GM21619 (cell line): Measurements from ENCODE around the gene MAD1L1.
"Not testable (repeated sequence)": the region's sequence is repeated elsewhere in the genome, so short reads cannot be mapped to it uniquely, and the experiment has no call there.

Source experiments
- ATAC-seq: cut with Tn5 transposase; IDR thresholded peaks from one replicate; pipeline ENCODE4 v1.9.1; 2021; ENCODE audit not compliant: unreplicated experiment

The MAD1L1 gene

DNA sequence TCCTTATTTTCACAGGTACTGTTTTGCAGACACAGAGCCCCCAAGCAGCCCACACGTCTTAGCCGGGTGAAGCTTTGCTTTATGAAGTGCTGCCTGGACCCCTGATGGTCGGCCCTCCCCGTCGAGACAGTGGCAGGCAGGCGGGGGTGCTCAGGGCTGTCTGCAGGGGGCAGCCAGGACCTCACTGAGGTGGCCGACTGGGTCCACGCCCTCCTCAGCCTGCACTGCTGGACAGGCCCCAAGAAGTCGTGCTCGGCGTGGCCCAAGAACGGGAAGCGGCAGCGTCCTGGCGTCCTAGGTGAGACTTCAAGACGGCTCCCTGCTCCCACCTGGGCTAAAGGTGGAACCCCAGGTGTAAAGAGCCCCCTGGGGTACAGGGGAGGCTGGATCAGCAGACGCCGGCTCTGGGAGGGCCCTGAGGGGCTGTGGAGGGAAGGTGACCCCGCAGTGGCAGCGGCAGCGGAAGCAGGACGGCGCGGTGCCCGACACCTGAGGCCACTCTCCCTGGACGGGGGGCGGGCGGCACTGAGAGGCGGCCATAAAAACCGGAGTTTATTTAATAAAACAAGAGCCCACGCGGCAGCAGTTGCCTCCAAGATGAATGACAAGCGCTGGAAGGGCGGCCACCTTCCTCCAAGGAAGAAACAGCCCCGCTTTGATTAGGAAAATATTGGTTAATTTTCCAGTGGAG is 383.2 kb downstream of the MAD1L1 start:
- no peak for ATAC-seq

DNA sequence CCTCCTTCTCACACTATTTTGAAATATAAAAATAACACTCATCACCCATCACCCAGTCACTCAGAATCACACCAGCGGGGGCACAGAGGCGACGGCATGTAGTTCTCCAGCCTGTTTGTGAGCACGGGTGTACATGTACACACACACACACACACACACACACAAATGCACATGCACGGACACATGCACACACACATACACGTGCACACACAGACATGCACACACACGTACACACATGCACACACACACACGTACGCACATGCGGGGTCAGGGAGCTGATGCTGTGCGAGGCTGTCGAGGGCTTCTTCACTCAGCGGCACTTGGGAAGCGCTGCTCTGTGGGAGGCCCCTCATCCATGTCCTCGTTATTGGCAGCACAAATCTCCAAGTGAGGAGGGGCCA is 383.8 kb downstream of the MAD1L1 start:
- ATAC-seq = no peak

DNA sequence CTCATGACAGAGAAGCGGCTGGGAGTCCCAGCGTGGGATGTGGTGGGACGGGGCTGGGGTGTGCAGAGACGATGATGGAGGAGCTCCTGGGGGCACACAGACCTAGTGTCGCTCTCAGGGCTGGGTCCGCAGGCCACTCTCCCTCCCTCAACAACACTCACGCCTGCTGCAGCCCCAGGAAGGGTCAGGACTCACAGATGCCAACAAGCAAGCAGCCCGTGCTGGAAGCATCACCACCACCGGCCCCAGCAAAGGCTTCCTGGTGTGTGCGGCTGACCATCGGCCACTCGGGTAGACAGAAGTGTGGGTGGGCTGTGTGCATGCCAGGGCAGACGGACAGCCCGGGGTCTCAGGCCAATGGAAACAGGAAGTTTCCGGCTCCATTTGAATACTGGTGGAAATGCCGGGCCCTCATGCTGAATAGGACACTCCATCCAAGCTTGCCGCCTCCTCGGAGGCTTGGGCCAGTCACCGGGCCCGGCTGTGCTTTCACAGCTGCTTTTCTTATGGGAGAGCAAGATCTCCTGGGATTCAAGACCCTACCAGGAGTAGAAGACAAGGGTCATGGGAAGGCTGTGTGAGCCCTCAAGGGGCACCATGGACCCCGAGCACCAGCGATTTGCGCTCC is 384.6 kb downstream of the MAD1L1 start:
- no peak for ATAC-seq

DNA sequence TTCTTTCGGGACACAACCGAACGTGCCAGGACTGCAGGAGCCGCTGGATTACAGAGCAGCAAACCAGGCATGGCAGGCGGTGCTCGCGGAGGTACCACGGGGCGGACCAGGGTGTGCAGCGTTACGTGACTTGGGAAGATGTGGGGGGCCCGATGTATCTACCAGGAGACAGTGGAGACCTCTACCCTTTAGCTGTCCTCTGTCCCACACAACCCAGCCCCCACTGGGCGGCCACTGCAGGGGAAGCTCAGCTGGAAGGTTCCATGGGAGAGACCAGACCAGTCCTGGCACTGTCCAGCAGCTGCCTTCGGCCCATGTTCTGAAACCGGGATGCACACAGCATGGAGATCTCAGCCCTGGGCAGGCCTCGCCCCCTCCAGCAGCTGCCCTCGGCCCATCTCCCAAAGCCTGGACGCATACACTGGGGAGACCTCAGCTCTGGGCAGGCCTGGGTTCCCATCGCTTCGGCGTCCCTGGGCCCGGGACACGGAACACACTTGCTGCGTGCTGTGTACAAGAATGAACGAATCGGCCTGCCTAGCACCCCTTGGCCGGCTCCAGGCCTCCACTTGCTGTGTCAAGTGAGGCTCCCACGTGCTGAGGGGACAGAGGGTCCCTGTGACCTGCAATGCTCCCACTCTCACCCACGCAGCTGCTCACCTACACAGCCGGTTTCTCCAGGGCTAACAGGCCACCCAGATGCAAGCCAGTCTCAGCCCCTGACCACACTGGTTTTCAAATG is 385.3 kb downstream of the MAD1L1 start:
- no peak for ATAC-seq

DNA sequence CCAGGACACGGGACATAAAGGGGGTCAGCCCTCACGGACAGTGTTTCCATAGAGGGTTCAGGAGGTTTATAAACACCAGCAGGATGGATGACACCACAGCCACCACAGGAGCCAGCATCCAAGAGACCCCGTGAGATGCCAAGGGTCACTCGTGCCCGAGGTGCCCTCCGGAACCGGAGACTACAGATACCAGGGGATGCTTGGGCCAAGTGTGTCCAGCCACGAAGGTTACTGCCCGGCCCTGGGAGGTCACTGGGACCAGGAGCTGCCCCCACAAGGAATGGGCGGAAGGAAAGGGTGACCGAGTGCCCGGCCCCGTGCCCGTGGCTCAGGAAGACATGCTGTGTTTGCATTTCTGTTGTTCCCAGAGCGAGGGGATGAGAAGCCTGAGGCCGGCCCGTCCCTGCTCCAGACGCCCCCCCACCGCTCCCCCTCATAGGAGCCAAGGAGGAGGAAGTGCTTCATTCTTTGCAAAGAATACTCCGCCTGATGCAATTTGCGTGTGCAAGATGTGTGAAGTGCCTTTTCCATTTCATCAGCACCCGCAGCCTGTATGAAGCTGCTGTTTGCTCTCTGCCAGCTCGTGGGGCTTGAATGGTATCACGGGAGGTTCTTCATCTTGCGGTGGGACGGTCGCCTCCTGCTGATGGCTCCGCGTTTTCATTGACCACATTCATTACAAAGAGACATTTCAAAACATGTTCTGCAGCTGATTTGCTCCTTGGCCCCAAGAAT is 386.2 kb downstream of the MAD1L1 start:
- no peak for ATAC-seq

DNA sequence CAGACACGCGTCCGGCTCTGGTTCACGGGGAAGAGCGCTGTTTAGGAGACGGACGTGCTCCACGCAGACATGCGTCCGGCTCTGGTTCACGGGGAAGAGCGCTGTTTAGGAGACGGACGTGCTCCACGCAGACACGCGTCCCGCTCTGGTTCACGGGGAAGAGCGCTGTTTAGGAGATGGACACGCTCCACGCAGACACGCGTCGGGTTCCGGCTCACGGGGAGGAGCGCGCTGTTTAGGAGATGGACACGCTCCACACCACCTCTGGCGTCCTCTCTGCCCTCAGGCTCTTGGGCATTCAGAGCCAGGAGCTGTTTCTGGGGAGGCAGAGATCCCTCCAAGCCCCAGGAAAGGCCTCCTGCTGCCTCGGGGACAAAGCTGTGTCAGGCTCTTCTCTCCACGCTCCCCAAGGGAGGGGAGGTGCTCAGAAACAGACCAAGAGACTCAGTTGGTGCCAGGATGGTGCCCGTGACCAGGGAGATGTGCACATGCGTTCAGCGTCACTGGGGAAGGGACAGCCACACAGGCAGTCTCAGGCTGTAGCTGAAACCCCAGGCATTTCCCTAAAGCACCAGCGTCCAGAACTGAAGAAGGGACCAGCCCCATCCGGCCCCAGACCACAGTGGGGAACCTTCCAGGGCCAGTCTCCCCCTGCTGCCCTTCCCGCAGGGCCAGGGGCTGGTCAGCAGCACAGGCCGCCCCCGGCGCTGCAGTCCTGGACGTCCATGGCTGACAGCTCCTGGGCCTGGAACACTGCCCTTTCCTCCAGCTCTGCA is 387.0 kb downstream of the MAD1L1 start:
- no peak for ATAC-seq

DNA sequence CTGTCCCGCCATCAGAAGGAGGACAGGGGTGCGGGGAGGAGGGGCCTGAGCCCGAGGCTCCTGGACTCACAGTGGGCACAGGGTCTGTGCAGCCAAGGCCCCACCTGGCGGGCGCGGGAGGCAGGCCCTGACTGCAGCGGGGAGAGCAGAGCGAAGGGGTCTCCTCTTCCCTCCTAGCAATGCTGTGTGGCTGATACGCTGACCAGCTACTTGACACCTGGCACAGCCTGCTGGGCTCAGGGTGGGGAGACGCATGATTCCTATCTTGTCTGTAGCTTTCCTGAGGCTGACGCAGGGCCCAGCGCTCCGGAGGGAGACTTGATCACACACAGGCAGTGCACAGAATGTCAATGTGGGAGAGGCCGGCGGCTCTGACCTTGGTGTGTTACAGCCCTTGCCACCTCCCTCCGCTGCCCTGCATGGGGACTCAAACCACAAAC is 387.8 kb downstream of the MAD1L1 start:
- no peak for ATAC-seq

DNA sequence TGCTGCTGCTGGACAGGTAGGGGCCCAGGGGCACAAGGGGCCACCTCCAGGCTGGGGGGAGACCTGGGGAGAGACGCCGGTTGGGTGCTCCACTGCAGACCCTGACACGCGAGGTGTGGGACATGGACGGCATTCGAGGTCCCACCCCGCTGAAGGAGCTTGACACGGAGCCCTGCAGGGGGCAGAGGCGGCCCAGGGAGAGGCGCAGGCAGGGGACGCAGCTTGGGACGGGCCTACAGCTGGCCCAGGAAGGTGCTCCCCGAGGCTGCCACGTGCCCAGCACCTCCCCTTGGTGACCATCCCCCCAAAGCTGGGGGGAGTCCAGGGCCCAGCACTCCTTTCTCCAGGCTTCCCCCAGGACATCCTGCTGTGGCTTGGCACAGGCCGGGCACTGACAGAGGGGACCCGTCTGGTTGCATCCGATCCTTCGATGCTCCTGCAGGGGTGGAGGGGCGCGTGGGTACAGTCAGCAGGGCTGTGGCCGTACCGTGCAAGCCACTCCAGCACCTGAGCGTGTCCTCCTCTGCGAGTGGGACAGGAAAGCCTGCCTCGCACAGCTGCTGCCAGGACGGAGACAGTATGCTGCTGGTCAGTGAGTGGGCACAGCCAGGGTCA is 388.3 kb downstream of the MAD1L1 start:
- ATAC-seq = no peak

DNA sequence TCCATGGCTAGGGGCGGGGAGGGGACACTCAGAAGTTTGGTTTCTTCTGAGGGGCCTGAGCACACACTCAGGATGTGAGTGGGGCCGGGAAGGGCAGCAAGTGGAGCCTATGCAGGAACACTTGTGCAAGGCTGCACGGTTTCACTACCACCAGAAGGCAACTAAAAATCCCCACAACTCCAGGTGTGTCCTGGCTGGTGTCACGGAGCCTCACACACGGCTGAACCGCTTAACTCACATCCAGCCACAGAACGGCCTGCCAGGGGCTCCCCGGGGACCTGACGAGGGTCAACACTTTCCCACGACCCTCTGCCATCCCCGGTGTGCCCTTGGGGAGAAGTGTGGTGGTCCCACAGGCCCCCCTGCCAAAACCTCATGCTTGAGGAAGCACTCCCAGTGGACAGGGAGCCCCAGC is 388.8 kb downstream of the MAD1L1 start:
- ATAC-seq = no peak

DNA sequence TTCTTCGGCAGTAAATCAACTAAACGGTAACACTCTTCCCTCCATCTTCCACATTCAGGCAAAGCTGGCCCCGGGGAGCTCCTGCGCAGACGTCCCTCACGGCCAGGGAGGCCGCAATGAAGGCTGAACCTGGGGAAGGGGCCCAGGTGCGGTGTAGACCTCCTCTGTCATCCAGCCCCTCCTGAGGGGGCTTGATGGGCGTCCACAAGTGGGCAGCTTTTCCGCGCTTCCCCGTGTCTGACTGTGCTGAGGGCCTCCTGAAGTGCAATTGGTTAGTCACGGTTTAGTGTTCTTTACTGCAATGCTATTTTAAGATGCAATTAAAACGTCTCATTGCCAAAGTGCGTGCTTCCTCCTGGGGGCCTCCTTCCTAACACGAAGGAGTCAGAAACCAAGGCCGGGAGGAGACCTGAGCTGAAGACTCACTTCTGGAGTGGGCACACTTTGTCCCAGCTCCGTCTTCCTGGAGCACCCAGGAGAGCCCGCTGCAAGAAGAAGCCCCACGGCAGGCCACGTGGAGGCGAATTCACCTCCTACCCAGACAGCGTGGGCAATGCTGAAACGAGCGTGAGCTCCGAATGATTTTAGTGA is 389.4 kb downstream of the MAD1L1 start:
- ATAC-seq = no peak

DNA sequence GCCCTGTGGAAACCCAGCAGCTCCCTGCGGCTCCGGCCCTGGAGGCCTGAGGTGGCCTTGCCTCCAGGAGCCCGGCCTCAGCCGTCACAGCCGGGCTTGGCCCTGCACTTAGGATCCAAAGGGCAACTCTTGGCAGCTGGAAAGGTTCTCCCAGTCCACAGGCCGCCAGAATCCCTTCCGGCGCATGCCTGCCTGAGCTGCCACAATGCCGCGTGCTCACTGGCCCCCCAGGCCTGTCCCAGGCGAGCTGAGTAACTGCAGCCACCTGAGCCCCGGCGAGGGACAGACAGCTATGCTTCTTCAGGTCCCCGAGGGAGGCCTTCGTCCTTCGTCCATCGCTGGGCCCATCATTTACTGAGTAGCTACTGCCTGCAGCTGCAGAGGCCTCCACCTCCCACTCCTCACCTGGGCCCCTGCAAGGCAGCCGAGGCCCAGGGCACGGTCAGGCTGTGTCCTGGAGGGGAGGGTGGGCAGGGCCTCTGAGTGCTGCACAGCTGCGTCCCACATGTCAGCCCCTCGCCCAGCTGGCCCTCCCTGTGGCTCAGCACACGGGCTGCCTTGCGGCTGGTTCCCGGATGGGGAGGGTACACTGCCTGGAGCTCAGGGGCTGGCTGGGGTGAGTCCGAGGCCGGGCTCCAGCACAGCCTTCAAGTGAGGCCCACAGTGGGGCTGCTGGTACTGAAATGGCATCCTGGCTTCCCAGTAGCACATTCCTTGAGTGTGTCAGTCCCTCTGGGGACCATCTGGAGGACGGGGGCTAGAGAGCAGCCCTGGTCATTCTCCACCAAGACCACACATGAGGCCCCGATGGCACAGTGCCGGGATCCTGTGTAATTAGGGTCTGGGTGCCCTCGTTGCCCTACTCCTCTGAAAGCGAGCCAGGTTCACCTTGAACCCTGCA is 390.2 kb downstream of the MAD1L1 start:
- no peak for ATAC-seq

DNA sequence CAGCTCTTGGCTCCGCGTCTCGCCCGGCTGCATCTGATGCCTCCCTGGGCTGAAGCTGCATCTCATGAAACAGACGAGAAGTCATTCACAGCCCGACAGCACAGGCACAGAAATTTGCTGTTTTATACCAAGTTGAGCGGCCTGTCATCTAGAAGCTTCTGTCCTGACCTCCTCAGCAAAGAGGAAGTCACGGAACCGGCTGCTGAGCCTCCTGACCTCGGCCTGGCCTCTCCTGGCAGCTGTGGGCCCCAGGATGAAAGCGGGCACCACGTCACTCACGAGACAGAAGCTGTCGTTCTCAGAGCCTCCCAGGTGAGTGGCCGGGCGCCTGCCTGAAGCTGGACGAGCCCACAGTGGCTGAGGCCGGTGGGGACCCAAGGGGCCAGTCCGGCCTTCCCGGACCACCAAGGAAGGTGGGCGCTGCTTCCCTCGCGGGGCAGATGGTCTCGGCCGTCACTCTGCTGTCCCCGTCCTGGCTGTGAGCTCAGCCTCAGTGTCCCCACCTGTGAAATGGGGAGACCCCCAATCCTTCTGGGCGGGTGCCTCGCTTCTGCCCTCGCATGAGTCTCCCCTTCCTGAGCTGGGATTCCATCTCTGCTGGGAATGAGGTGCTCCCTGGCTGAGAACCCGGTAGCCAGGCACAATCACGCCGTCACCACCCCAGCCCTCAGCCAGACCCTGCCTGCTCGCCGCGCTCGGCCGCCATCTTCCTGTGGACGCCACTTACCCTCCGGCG is 391.3 kb downstream of the MAD1L1 start:
- ATAC-seq = not testable (repeated sequence)

DNA sequence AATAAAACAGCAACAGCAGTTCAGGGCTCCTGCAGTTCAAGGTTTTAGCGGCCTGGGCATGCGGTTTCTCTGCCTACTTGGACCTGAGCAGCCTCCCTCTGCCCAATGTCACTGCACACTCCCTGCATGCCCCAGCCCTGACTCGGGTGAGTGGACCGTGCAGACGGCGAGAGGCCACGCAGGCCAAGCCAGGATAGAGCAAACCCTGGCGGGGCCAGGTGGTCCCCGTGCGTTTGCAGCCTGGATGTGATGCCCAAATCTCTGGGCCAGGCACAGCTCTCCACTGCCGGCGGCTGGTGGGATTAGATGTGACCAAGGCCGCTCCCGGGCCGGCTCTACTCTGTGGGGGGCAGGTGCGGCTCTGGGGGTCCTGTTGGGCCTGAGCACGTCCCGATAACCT is 392.0 kb downstream of the MAD1L1 start:
- ATAC-seq = not testable (repeated sequence)

DNA sequence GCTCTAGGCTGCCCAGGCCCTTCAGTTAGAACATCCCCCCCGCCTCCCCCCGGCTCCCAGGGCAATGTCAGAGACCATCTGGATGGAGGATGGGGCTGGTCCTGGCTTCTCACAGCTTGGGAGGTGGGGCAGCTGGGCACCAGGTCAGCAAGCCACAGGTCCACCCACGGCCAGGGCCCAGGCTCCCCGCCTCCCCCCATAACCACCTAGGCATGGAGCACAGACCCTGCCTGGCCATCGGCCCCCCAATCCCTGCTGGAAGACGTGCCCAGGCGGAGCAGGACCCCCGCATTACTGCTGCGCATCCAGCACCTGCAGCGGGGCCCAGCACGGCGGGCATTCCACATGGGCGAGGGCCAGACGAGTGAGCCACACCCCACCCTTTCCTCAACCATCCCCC is 393.0 kb downstream of the MAD1L1 start:
- ATAC-seq = no peak

DNA sequence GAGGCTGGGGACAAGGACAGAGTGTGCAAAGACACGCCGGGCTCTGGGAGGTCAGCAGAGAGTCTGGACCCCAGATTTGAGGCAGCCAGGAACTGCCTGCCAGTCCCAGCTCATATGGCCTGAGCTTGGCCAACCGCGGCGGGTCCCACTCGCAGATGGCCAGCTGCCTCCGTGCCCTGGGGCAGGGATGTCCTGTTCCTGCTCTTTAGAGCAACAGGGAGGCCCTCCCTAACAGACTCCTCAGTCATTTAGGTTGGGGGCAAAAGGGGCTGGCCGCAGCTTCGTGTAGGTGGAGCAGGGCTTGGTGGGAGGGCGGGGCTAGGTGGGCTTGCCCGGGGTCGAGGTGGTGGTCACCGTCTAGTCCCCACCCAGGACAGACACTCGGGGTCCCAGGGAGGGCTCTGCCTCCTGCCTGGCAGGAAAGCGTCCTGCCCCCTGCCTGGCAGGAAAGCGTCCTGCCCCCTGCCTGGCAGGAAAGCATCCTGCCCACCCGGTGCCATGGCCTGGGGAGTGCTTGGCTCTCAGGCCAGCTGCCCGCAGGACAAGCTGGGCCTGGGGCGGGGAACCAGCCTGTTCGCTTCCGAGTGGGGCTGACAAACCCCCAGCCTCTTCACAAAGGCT is 393.7 kb downstream of the MAD1L1 start:
- ATAC-seq = not testable (repeated sequence)

DNA sequence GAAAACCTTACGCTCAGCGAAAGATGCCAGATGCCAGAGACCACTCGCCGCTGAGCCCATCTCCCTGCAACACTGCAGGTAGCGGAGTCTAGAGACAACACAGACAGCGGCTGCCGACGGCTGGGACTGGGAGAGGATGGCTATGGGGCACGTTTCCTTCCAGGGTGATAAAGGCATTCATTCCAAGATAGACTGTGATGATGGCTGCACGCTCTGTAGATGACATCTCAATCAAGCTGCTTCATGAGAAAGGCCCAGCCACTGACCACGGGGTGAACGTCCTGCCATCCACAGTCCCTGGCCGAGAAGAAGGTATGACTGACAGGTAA is 394.2 kb downstream of the MAD1L1 start:
- not testable (repeated sequence) for ATAC-seq

DNA sequence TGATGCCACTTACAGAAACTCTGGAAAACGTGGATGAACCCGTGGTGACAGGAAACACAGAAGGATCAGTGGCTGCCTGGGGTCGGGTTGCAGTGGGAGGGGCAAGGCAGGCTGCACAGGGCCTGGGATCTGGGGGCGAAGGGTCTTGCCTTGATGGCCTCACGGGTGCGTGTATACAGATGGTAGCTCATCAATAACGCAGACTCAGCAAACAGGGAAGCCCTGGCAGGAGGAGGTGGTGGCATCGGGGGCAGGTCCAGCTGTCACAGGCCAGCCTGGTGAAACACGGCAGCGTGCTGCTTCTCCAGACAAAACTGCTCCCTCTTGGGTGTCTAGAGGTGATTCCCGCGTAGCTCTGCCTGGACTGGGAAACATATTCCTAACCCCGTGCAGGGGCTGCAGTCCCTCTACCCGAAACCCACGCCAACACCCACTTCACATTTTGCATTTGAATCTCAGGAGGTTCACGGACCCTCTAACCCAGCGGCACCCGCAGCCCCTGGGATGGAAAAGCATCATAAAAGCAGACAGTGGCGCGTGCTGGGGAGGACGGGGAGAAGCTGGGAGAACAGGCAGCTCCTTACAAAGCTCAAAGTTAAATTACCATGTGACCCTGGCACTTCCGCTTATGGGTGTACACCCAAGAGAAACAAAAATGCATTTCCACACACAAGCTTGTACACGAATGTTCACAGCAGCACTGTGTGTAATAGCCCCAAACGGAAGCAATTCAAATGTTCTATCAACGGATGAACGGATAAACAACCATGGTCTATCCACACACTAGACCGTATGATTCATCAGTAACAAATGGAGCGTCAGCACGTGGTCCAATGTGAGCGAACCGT is 394.8 kb downstream of the MAD1L1 start:
- ATAC-seq = not testable (repeated sequence)
